NCI-H82 (cell line): ENCODE data around the gene PUSL1.

ENCODE experiments used
- DNase-seq: peaks from one replicate; lab custom pipeline; 2025; lab: John Stamatoyannopoulos, UW

The PUSL1 gene

GRCh38 chr1:1325288-1326074 lies 17.1 kb downstream of the PUSL1 start:
- no peak for DNase-seq

DNA sequence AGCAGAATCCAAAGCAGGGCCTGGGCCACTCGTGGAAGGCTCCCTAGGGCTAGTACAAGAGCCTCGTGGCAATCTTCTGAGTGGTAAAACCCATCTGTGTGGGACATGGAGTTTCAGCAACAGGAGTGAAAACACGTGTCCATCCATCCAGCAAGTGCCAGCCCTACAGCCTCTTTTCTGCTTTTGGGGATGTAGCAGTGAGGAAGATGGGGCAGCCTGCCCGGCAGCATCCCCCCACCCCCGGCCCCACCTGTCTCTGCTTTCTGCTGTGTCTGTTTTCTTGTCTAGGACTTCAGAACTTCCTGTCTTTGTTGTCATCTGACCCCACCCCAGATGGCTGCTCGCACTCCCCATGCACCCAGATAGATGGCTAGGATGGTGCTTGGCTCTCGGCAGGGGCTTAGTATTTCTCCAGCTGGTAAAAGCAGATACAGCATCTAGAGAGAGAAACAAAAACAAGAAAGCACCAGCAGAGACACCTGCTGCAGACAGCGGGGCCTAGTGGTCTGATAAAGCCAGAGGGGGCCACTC lies 17.7 kb downstream of the PUSL1 start:
- DNase-seq = no peak

DNA sequence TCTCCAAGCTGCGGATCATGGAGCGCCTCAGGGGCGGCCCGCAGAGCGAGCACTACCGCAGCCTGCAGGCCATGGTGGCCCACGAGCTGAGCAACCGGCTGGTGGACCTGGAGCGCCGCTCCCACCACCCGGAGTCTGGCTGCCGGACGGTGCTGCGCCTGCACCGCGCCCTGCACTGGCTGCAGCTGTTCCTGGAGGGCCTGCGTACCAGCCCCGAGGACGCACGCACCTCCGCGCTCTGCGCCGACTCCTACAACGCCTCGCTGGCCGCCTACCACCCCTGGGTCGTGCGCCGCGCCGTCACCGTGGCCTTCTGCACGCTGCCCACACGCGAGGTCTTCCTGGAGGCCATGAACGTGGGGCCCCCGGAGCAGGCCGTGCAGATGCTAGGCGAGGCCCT lies 18.9 kb downstream of the PUSL1 start:
- DNase-seq = no peak

DNA sequence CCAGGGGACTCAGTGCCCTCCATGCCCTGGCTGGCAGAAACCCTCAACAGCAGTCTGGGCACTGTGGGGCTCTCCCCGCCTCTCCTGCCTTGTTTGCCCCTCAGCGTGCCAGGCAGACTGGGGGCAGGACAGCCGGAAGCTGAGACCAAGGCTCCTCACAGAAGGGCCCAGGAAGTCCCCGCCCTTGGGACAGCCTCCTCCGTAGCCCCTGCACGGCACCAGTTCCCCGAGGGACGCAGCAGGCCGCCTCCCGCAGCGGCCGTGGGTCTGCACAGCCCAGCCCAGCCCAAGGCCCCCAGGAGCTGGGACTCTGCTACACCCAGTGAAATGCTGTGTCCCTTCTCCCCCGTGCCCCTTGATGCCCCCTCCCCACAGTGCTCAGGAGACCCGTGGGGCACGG lies 19.9 kb downstream of the PUSL1 start:
- no peak for DNase-seq

GRCh38 chr1:1329304-1330210 lies 21.2 kb downstream of the PUSL1 start:
- DNase-seq = no peak

DNA sequence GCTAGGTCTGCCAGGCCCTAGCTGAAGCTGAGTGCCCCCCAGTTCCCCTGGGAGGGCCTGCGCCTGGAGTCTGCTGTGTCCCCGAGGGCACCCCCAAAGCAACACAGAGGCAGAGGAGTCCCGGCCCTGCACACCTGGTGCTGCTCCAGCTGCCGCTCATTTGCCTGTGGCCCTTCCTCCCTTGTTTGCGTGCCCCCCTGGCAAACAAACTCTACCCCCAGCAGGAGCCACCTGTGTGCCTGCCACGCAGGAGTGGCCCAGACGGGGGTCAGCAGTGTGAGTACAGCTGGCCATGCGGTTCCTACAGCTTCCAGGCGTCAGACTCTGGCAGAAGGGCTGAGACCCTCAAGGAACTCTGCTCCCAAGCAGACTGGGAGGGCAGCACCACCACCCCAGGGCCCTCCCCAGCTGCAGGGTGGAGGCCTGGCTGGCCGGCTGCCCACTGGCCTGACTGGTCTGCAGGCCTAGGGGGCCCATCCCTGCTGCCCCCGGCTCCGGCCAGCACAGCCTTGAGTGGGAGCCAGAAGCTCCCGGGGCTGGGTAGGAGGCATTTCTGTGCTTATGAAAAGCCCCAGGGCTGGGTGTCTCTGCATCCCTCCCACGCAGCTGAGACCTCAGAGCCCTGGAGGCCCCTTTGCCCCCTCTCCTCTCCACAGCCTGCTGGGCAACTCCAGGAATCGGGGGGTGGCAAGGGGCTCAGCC lies 22.1 kb downstream of the PUSL1 start:
- no peak for DNase-seq

- DNase-seq = peak; percentile 57
These were observed 22.9 kb downstream of the PUSL1 start, which contains the start of gene TAS1R3 for GRCh38 chr1:1331068-1331965. Gene TAS1R3 (plus strand): TSS chr1:1331280. CDS start chr1:1331346, 66 bp downstream.

DNA sequence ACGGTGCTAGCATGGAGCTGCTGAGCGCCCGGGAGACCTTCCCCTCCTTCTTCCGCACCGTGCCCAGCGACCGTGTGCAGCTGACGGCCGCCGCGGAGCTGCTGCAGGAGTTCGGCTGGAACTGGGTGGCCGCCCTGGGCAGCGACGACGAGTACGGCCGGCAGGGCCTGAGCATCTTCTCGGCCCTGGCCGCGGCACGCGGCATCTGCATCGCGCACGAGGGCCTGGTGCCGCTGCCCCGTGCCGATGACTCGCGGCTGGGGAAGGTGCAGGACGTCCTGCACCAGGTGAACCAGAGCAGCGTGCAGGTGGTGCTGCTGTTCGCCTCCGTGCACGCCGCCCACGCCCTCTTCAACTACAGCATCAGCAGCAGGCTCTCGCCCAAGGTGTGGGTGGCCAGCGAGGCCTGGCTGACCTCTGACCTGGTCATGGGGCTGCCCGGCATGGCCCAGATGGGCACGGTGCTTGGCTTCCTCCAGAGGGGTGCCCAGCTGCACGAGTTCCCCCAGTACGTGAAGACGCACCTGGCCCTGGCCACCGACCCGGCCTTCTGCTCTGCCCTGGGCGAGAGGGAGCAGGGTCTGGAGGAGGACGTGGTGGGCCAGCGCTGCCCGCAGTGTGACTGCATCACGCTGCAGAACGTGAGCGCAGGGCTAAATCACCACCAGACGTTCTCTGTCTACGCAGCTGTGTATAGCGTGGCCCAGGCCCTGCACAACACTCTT lies 23.8 kb downstream of the PUSL1 start:
- DNase-seq = peak; percentile 61

GRCh38 chr1:1332774-1333480 lies 24.5 kb downstream of the PUSL1 start:
- DNase-seq = peak; percentile 61

GRCh38 chr1:1333551-1334241 lies 25.3 kb downstream of the PUSL1 start:
- DNase-seq = peak; percentile 59

- DNase-seq = no peak
These were observed 26.4 kb downstream of the PUSL1 start for GRCh38 chr1:1334835-1335234.

DNA sequence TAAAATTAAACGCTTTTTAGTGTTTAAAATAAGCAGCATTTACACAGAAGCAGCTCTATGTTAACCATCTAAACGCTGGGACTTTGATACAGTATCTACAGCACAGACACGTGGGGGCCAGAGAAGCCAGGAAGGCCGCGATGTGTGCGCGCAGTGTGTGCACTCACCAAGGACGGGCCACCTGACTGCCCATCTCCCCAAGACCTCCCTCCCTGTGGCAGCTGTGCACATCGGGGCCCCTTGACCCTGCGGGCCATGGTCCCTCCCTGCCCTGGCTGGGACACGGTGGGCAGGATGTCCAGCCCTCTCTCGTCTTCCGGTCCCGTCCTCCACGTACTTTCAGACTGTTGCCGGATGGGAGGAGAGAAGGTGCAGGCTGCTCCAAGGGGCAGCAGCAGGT lies 26.9 kb downstream of the PUSL1 start:
- DNase-seq = peak; percentile 63

DNA sequence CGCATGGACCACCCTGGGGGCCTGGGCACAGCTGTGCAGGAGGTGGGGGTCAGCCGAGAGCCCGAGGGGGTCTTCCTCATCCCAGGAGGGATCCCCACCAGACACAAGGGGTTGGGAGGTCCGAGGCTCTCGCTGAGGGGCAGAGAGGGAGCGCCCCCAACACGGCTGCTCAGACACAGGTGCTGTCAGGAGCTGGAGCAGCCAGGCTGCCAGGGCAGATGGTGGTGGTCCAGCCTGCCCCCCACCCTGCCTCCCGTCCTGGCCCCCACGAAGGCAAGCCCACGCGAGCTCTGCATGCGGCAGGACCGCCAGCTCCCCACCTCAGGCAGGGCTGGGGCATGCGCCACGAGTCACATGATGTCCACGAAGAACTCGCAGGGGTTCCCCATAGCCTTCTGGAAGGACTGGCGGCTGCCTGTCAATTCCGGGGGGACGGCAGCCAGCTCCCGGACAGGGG lies 27.4 kb downstream of the PUSL1 start:
- no peak for DNase-seq

GRCh38 chr1:1336446-1336845 lies 28.0 kb downstream of the PUSL1 start:
- no peak for DNase-seq

DNA sequence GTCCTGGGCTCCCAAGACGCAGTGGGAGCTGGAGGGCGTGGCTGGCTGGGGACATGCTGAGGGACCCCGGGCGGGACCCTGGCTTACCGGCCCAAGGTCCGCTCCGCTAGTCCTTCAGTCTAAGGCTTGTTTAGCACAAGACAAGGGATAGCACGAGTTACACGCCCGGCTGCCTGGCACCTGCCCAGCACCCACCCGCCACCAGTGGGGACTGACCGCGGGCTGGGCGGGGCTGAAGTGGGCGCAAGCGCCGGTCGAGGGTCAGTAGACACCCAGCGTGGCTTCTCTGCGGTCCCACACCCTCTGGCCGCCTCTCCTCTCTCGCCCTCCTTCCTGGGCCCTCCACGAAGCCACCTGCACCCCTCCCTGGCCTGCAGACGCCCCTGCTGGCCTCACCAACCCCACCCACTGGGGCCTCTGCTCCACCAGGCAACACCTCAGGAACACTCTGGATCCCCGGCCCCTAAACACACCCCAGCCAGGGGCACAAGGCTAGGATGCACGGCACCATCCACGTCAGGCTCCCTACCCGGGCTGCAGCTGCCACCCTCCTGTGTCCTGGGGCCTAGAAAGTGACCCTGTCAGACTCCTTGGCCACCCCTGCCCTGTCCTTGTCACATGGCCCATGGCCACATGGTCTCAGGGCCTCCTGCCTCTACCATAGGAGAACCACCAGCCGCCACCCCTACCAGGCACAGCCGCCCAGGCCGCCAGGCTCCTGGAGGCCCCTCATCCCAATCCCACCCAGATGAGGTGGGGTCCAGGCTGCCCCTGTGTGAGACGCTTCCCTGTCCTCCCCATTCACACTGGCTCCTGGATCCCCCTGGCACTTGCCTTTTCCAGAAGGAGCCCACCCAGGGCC lies 28.8 kb downstream of the PUSL1 start:
- no peak for DNase-seq

DNA sequence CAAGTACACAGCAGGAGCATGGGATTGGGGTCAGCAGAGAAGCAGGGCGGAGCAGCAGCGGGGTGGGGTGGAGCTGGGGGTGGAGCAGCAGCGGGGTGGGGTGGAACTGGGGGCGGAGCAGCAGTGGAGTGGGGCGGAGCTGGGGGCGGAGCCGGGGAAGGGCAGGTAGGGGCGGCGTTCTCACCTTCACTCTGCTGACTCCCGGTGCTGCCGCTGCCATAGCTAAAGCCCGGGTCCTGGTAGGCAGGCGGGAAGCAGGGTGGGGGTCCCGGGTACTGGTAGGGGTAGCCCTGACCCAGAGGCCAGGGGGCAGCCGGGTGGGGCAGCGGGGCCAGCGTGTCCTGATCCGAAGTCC lies 29.4 kb downstream of the PUSL1 start:
- DNase-seq = peak; percentile 67

GRCh38 chr1:1338278-1338677 lies 29.9 kb downstream of the PUSL1 start:
- no peak for DNase-seq

DNA sequence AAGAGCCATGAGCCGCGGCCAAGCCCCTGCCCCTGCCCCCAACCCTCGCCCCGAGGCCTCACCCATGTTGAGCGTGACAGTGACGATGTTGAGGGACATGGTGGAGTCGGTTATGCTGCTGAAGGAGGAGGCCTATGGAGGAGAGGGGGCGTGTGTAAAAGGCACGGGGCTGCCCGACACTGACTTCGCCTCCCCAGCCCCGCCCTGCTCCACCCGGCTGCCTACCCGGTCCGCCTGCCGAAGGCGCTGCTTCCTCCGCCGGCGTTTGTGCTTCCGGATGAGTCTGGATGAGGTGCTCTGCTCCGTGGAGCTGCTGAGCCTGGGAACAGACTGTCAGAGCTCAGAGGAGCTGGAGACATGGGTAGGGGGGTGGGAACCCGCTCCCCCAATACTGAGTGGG lies 31.8 kb downstream of the PUSL1 start:
- no peak for DNase-seq
